RWPE2 (cell line): ENCODE measurements around the gene SMPD3.

Experiments
- ATAC-seq: fragments of 200-7000 bp; cut with Tn5 transposase; 3 replicates; pipeline ENCODE4 v1.9.1; 2021; ENCODE audit warnings: low read depth
- DNase-seq: peaks from one replicate; pipeline ENCODE4 v3.0.0-alpha.2; 2020; ENCODE audit warnings: low spot score
- H3K27ac ChIP-seq: fragments of 450-650 bp; 2 replicates; pipeline ENCODE4 v1.5.1; 2017; ENCODE audit warnings: mild to moderate bottlenecking; ENCODE audit not compliant: poor library complexity, severe bottlenecking
- H3K27me3 ChIP-seq: fragments of 250-450 bp; sonication (Bioruptor Pico); 2 replicates; pipeline ENCODE4 v1.5.1; 2021; ENCODE audit warnings: mild to moderate bottlenecking, moderate library complexity; ENCODE audit not compliant: insufficient read depth, poor library complexity, severe bottlenecking
- H3K36me3 ChIP-seq: fragments of 250-450 bp; sonication (Bioruptor Pico); 2 replicates; pipeline ENCODE4 v1.5.1; 2020; ENCODE audit warnings: low read depth, mild to moderate bottlenecking, moderate library complexity
- H3K4me1 ChIP-seq: fragments of 250-450 bp; sonication (Bioruptor Pico); 2 replicates; pipeline ENCODE4 v1.5.1; 2021; ENCODE audit warnings: mild to moderate bottlenecking, moderate library complexity; ENCODE audit not compliant: insufficient read depth, poor library complexity, severe bottlenecking
- H3K4me3 ChIP-seq: fragments of 250-450 bp; sonication (Bioruptor Pico); 2 replicates; pipeline ENCODE4 v1.5.1; 2021; ENCODE audit warnings: mild to moderate bottlenecking, moderate library complexity; ENCODE audit not compliant: severe bottlenecking
- H3K9me3 ChIP-seq: fragments of 250-450 bp; sonication (Bioruptor Pico); 2 replicates; pipeline ENCODE4 v1.5.1; 2021; ENCODE audit warnings: mild to moderate bottlenecking, moderate library complexity; ENCODE audit not compliant: severe bottlenecking
- CTCF ChIP-seq: fragments of 450-650 bp; IDR thresholded peaks from one replicate; pipeline ENCODE4 v1.5.1; 2017; ENCODE audit warnings: mild to moderate bottlenecking, moderate library complexity; ENCODE audit not compliant: poor library complexity, severe bottlenecking

The SMPD3 gene

GRCh38 chr16:68310437-68310773 is 137.9 kb downstream of the SMPD3 start:
- peak; percentile 47 for ATAC-seq
- H3K27ac ChIP-seq: peak overlapping the region; percentile 45
- no peak for TF ChIP-seq CTCF

GRCh38 chr16:68309799-68310198 is 138.5 kb downstream of the SMPD3 start:
- DNase-seq (no peak), ATAC-seq (no peak)
- Histone ChIP-seq H3K4me3 (peak overlapping the region; percentile 66), H3K4me1 (peaks cover 3% of the 10 kb centered on the region), H3K27me3 (no peaks in the 10 kb centered on the region), H3K9me3 (no peaks in the 10 kb centered on the region), H3K36me3 (peaks cover 66% of the 10 kb centered on the region), H3K27ac (no peak overlapping the region)
- no peak for TF ChIP-seq CTCF

More at GRCh38 chr16:68310437-68310773, 137.9 kb downstream of the SMPD3 start:
- peak overlapping the region; percentile 66 for H3K4me3 ChIP-seq
- DNase-seq: no peak
- peaks cover 64% of the 10 kb centered on the region for H3K36me3 ChIP-seq
- H3K27me3 ChIP-seq: no peaks in the 10 kb centered on the region
- peaks cover 3% of the 10 kb centered on the region for H3K4me1 ChIP-seq
- H3K9me3 ChIP-seq: no peaks in the 10 kb centered on the region
